WI38 (cell line): Measurements from ENCODE around the gene PLEKHG4B.
"Not testable (repeated sequence)": the region's sequence is repeated elsewhere in the genome, so short reads cannot be mapped to it uniquely, and the experiment has no call there.

Source experiments
- H3K4me3 ChIP-seq: 2 replicates; pipeline ENCODE4 v1.5.1; 2011; ENCODE audit warnings: low read depth, mild to moderate bottlenecking, control low read depth, low read length
- CTCF ChIP-seq: IDR thresholded peaks from 2 replicates; pipeline ENCODE4 v1.5.1; 2012; ENCODE audit warnings: low read depth, mild to moderate bottlenecking, control low read depth, low read length

Gene PLEKHG4B

GRCh38 chr5:194102-194501 is 102.1 kb downstream of the PLEKHG4B start:
- no peak overlapping the region for H3K4me3 ChIP-seq
- TF ChIP-seq CTCF: no peak

- H3K4me3 ChIP-seq: no peak overlapping the region
- no peak for TF ChIP-seq CTCF
Measured at GRCh38 chr5:194603-195209, 102.7 kb downstream of the PLEKHG4B start.

GRCh38 chr5:195401-196160 is 103.6 kb downstream of the PLEKHG4B start:
- TF ChIP-seq CTCF: 0 out of 2 replicates have a peak, but pooled peaks have one; percentile 4
- no peak overlapping the region for H3K4me3 ChIP-seq

- no peak overlapping the region for H3K4me3 ChIP-seq
- no peak for TF ChIP-seq CTCF
Measured at GRCh38 chr5:196350-196749, 104.4 kb downstream of the PLEKHG4B start.

- not testable (repeated sequence) for H3K4me3 ChIP-seq
Measured at GRCh38 chr5:197031-197430, 105.1 kb downstream of the PLEKHG4B start.

- no peak for TF ChIP-seq CTCF
- no peak overlapping the region for H3K4me3 ChIP-seq
Measured at GRCh38 chr5:197892-198489, 106.0 kb downstream of the PLEKHG4B start.

GRCh38 chr5:198516-199196 is 106.7 kb downstream of the PLEKHG4B start:
- no peak overlapping the region for H3K4me3 ChIP-seq

More at GRCh38 chr5:198516-199196, 106.7 kb downstream of the PLEKHG4B start:
- TF ChIP-seq CTCF: no peak
